IMR-90 (cell line): Measurements from ENCODE around the gene RMND1. TPM values are rescaled to one million over a fixed set of nuclear protein-coding genes. Genes with fewer than 3 reads are reported as not detected.
A peak's percentile ranks its signal among the peaks of the same experiment; 100 is the strongest.

ENCODE experiments used
- ATAC-seq: fragments of 200-7000 bp; cut with Tn5 transposase; 2 replicates; pipeline ENCODE4 v1.9.1; 2020; ENCODE audit warnings: low read depth, mild to moderate bottlenecking, moderate library complexity
- Bru-seq: library from RNA; stranded (reverse); fragments of 400-500 nt; gene quantifications from one replicate; lab custom pipeline; 2021; lab: Mats Ljungman, UMichigan
- BruChase-seq, 2 experiments: library from RNA; stranded (reverse); fragments of 400-500 nt; gene quantifications; one replicate each; lab custom pipeline; 2021; lab: Mats Ljungman, UMichigan
- BruUV-seq: library from RNA; stranded (reverse); fragments of 400-500 nt; replicated peaks from 2 replicates; lab custom pipeline; 2021; lab: Mats Ljungman, UMichigan
- CTCF ChIA-PET: fragments of 300-600 bp; formaldehyde crosslinking; extraction: SDS; loops from one replicate; lab custom pipeline; 2021; ENCODE audit warnings: antibody characterized with exemption; lab: Yijun Ruan, JAX
- POLR2A ChIA-PET: fragments of 300-600 bp; sonication (Branson Sonifier 250); formaldehyde crosslinking; loops from one replicate; lab custom pipeline; 2022; ENCODE audit warnings: antibody characterized with exemption; ENCODE audit not compliant: unreplicated experiment; lab: Charles Lee
- DNase-seq: peaks from one replicate; pipeline ENCODE4 v3.0.0; 2013
- H2AFZ ChIP-seq: replicated peaks from 2 replicates; pipeline ENCODE3; 2013; ENCODE audit warnings: low read length, mild to moderate bottlenecking; ENCODE audit not compliant: poor library complexity
- H2AK5ac ChIP-seq: 2 replicates; pipeline ENCODE4 v1.6.1; 2013; ENCODE audit warnings: low read depth, low read length, inconsistent platforms
- H2AK9ac ChIP-seq: replicated peaks from 2 replicates; pipeline ENCODE3; 2013; ENCODE audit warnings: mild to moderate bottlenecking, low read depth, low read length, moderate library complexity; ENCODE audit not compliant: poor library complexity
- H2BK120ac ChIP-seq: 2 replicates; pipeline ENCODE4 v1.6.1; 2013; ENCODE audit warnings: low read depth, low read length, inconsistent platforms
- H2BK15ac ChIP-seq: 3 replicates; pipeline ENCODE4 v1.6.1; 2013; ENCODE audit warnings: low read depth, low read length, inconsistent platforms
- H2BK20ac ChIP-seq: 2 replicates; pipeline ENCODE4 v1.6.1; 2013; ENCODE audit warnings: low read depth, mild to moderate bottlenecking, inconsistent platforms, low read length, moderate library complexity
- H2BK5ac ChIP-seq: 2 replicates; pipeline ENCODE4 v1.6.1; 2013; ENCODE audit warnings: mild to moderate bottlenecking, low read depth, low read length, inconsistent platforms; ENCODE audit not compliant: poor library complexity, severe bottlenecking
- H3K14ac ChIP-seq: replicated peaks from 2 replicates; pipeline ENCODE4 v1.6.1; 2013; ENCODE audit warnings: low read depth, low read length, inconsistent platforms
- H3K18ac ChIP-seq: 2 replicates; pipeline ENCODE4 v1.6.1; 2013; ENCODE audit warnings: low read depth, low read length, control low read depth
- H3K23ac ChIP-seq: 2 replicates; pipeline ENCODE4 v1.6.1; 2013; ENCODE audit warnings: low read depth, low read length, inconsistent platforms
- H3K27ac ChIP-seq: 2 replicates; pipeline ENCODE4 v1.5.1; 2013; ENCODE audit warnings: mild to moderate bottlenecking, control low read depth, low read length; ENCODE audit not compliant: insufficient read depth
- H3K27me3 ChIP-seq: 2 replicates; pipeline ENCODE4 v1.6.1; 2013; ENCODE audit warnings: low read length; ENCODE audit not compliant: control insufficient read depth, insufficient read depth
- H3K36me3 ChIP-seq: 2 replicates; pipeline ENCODE4 v1.6.1; 2013; ENCODE audit warnings: low read length, mixed read lengths; ENCODE audit not compliant: control insufficient read depth, insufficient read depth
- H3K4ac ChIP-seq: 2 replicates; pipeline ENCODE4 v1.6.1; 2013; ENCODE audit warnings: low read depth, low read length, inconsistent platforms
- H3K4me1 ChIP-seq: 2 replicates; pipeline ENCODE4 v1.6.1; 2013; ENCODE audit warnings: low read length, mixed read lengths; ENCODE audit not compliant: control insufficient read depth, insufficient read depth
- H3K4me2 ChIP-seq: 2 replicates; pipeline ENCODE4 v1.6.1; 2013; ENCODE audit warnings: low read depth, mild to moderate bottlenecking, control low read depth, low read length, moderate library complexity
- H3K4me3 ChIP-seq: 2 replicates; pipeline ENCODE4 v1.5.1; 2013; ENCODE audit warnings: low read depth, mild to moderate bottlenecking, control low read depth, low read length, moderate library complexity; ENCODE audit not compliant: insufficient read depth
- H3K56ac ChIP-seq: 2 replicates; pipeline ENCODE4 v1.6.1; 2013; ENCODE audit warnings: low read length, inconsistent platforms; ENCODE audit not compliant: insufficient read depth; ENCODE audit errors: extremely low read depth
- H3K79me1 ChIP-seq, 2 experiments: 2 replicates each; pipeline ENCODE4 v1.6.1; 2013; ENCODE audit warnings: low read length in 2 of 2, inconsistent platforms in 1 of 2, low read depth in 1 of 2
- H3K9ac ChIP-seq: 2 replicates; pipeline ENCODE4 v1.6.1; 2013; ENCODE audit warnings: low read depth, low read length, control low read depth
- H3K9me1 ChIP-seq: 2 replicates; pipeline ENCODE4 v1.6.1; 2013; ENCODE audit warnings: low read length, inconsistent platforms; ENCODE audit not compliant: insufficient read depth
- H3K9me3 ChIP-seq: 2 replicates; pipeline ENCODE4 v1.6.1; 2013; ENCODE audit warnings: low read length; ENCODE audit not compliant: control insufficient read depth, insufficient read depth
- H4K20me1 ChIP-seq: 2 replicates; pipeline ENCODE4 v1.6.1; 2013; ENCODE audit warnings: low read length, inconsistent platforms; ENCODE audit not compliant: insufficient read depth
- H4K5ac ChIP-seq: 2 replicates; pipeline ENCODE4 v1.6.1; 2013; ENCODE audit warnings: mild to moderate bottlenecking, low read depth, low read length, control low read depth
- H4K8ac ChIP-seq, 2 experiments: 2 replicates each; pipeline ENCODE4 v1.6.1; 2013; ENCODE audit warnings: low read depth in 2 of 2, low read length in 2 of 2, control low read depth in 1 of 2, inconsistent platforms in 1 of 2
- H4K91ac ChIP-seq: 2 replicates; pipeline ENCODE4 v1.6.1; 2013; ENCODE audit warnings: low read depth, low read length, inconsistent platforms; ENCODE audit not compliant: insufficient read depth
- BHLHE40 ChIP-seq: fragments of 150-350 bp; IDR thresholded peaks from 2 replicates; pipeline ENCODE4 v1.6.1; 2016; ENCODE audit warnings: mild to moderate bottlenecking, low read depth, low read length
- CEBPB ChIP-seq: IDR thresholded peaks from 2 replicates; pipeline ENCODE4 v1.6.1; 2012; ENCODE audit warnings: low read depth, low read length, improper control_type of control experiment
- CHD1 ChIP-seq: IDR thresholded peaks from 2 replicates; pipeline ENCODE4 v1.6.1; 2012; ENCODE audit warnings: low read depth, low read length, improper control_type of control experiment
- CTCF ChIP-seq: conservative IDR thresholded peaks from 2 replicates; pipeline ENCODE4 v1.5.1; 2012; ENCODE audit warnings: mild to moderate bottlenecking, low read depth, low read length, improper control_type of control experiment
- FOS ChIP-seq: fragments of 150-350 bp; IDR thresholded peaks from 2 replicates; pipeline ENCODE4 v1.6.1; 2016; ENCODE audit warnings: low read depth, low read length
- MAFK ChIP-seq: IDR thresholded peaks from 2 replicates; pipeline ENCODE4 v1.6.1; 2012; ENCODE audit warnings: low read depth, low read length, improper control_type of control experiment
- MAZ ChIP-seq: IDR thresholded peaks from 2 replicates; pipeline ENCODE4 v1.6.1; 2012; ENCODE audit warnings: low read depth, mild to moderate bottlenecking, low read length, improper control_type of control experiment, moderate library complexity, borderline replicate concordance
- MXI1 ChIP-seq: IDR thresholded peaks from 2 replicates; pipeline ENCODE4 v1.6.1; 2012; ENCODE audit warnings: low read depth, mild to moderate bottlenecking, low read length, moderate library complexity, borderline replicate concordance
- NFE2L2 ChIP-seq: fragments of 150-350 bp; IDR thresholded peaks from 2 replicates; pipeline ENCODE4 v1.6.1; 2016; ENCODE audit warnings: low read depth, mild to moderate bottlenecking, low read length
- POLR2A ChIP-seq: IDR thresholded peaks from 2 replicates; pipeline ENCODE4 v1.6.1; 2012; ENCODE audit warnings: mild to moderate bottlenecking, low read depth, low read length
- RFX5 ChIP-seq: IDR thresholded peaks from 2 replicates; pipeline ENCODE4 v1.8.0; 2012; ENCODE audit warnings: low read depth, mild to moderate bottlenecking, low read length, moderate library complexity
- SMC3 ChIP-seq: fragments of 150-350 bp; IDR thresholded peaks from 2 replicates; pipeline ENCODE4 v1.6.1; 2016; ENCODE audit warnings: low read depth, mild to moderate bottlenecking, antibody characterized with exemption, low read length, moderate library complexity
- USF2 ChIP-seq: fragments of 150-350 bp; IDR thresholded peaks from 2 replicates; pipeline ENCODE4 v1.6.1; 2017; ENCODE audit warnings: mild to moderate bottlenecking, antibody characterized with exemption, low read length, low read depth
- whole genome bisulfite sequencing, 2 experiments: methylation state at CpG; one replicate each; pipeline versions ENCODE4 v1.1.5 to v1.1.7; 2013; ENCODE audit warnings: missing lambda C conversion rate in 2 of 2; ENCODE audit not compliant: insufficient read length in 1 of 2; ENCODE audit errors: extremely low coverage in 2 of 2; 5-methylcytosine and 5-hydroxymethylcytosine counted together
- dilution Hi-C: fragments of 300-500 bp; cut with HindIII; formaldehyde crosslinking; loops from one replicate; pipeline ENCODE4 v1.14.3; 2018; ENCODE audit warnings: low sequenced_read_pairs; ENCODE audit not compliant: unreplicated experiment
- in situ Hi-C: fragments of 300-500 bp; cut with MboI; formaldehyde crosslinking; loops from 3 replicates; pipeline ENCODE4 v1.14.3; 2019; ENCODE audit warnings: low sequenced_read_pairs, inconsistent platforms, mixed read lengths
- intact Hi-C: fragments of 100-400 bp; cut with micrococcal nuclease; formaldehyde crosslinking; loops from 2 replicates; pipeline ENCODE4 v1.10.0; 2022
- long read RNA-seq: library from polyadenylated mRNA; unstranded; transcript quantifications from one replicate; pipeline ENCODE4 v2.0.0, GENCODE V29; 2021; ENCODE audit not compliant: unreplicated experiment
- polyA plus RNA-seq, 3 experiments: library from polyadenylated mRNA; depleted of rRNA; stranded (reverse); fragments of >200 nt; gene quantifications; 2 replicates each; pipeline ENCODE4 v1.2.3, GENCODE V29; 2012; ENCODE audit warnings: low replicate concordance in 1 of 3
- total RNA-seq: library from RNA; depleted of rRNA; stranded (reverse); fragments of >200 nt; gene quantifications from 2 replicates; pipeline ENCODE4 v1.2.3, GENCODE V29; 2012; rRNA removed

The RMND1 gene
- total RNA-seq (24.6 and 32.8 TPM in 2 replicates), polyA plus RNA-seq (2012; rRNA removed) (10.6 and 13.1 TPM in 2 replicates), Bru-seq, nascent RNA (percentile 78 among the genes with signal in this experiment), BruChase-seq, experiment 1, labeled RNA remaining after a 6-hour chase (percentile 68 among the genes with signal in this experiment), BruChase-seq, experiment 2, labeled RNA remaining after a 2-hour chase (percentile 56 among the genes with signal in this experiment)
- 2.7 and 4.7 TPM in 2 replicates for polyA plus RNA-seq (2012; cell fraction: cytosol; rRNA removed)
- polyA plus RNA-seq (2012; cell fraction: nucleus; rRNA removed; ENCODE audit: low replicate concordance), result 1.6 and 11.1 TPM in 2 replicates
- long read RNA-seq, transcript RMND1-203 (12 exons, 2,003 nt), result major isoform, 25 of 32 reads
- long read RNA-seq, partial matches to known transcripts, result 4 of 32 reads
- long read RNA-seq, other reads (novel, unspliced or antisense), result 2 of 32 reads

GRCh38 chr6:151451950-151452749, at the start of gene RMND1:
TSS of gene RMND1 (minus strand) at chr6:151452126. CDS start at chr6:151445811, 6,315 bp downstream.
- intact Hi-C loops (loop anchor here (2.0 kb wide), 1 partner anchor 645 kb away; no protein-coding TSS in a partner anchor), dilution Hi-C loops (no loop called here), in situ Hi-C loops (no loop called here)
- peak; percentile 100 for DNase-seq
- ATAC-seq, result peak; percentile 98
- Histone ChIP-seq H2AK9ac (peak within 1 kb of the TSS; percentile 92), H2AFZ (peak within 1 kb of the TSS; percentile 93), H3K27ac (peak within 1 kb of the TSS; percentile 84), H3K9me1 (no peaks in the 10 kb centered on the region; the same call in none of the 2 replicates), H2BK5ac (peak within 1 kb of the TSS; percentile 72), H4K8ac (peak within 1 kb of the TSS; percentile 32 to 81), H3K56ac (peak within 1 kb of the TSS; percentile 82), H3K9me3 (no peaks in the 10 kb centered on the region), H3K4me3 (peak within 1 kb of the TSS; percentile 84), H3K9ac (peak within 1 kb of the TSS; percentile 86), H3K4me2 (peak within 1 kb of the TSS; percentile 91), H2BK120ac (0 out of 2 replicates have a peak within 1 kb of the TSS, but pooled peaks have one; percentile 38), H3K4me1 (0 out of 2 replicates have a peak, but pooled peaks cover 2% of the 10 kb centered on the region), H3K36me3 (no peaks in the 10 kb centered on the region; the same call in 1 of the 2 replicates), H3K27me3 (no peaks in the 10 kb centered on the region), H3K23ac (peak within 1 kb of the TSS; percentile 90), H4K20me1 (no peaks in the 10 kb centered on the region; the same call in 1 of the 2 replicates), H4K91ac (peak within 1 kb of the TSS; percentile 80), H3K79me1 (peaks cover 18 to 36% of the 10 kb centered on the region in 2 experiments), H3K4ac (peak within 1 kb of the TSS; percentile 84), H3K14ac (peak within 1 kb of the TSS; percentile 78), H2AK5ac (peak within 1 kb of the TSS; percentile 73), H4K5ac (peak within 1 kb of the TSS; percentile 41), H3K18ac (peak within 1 kb of the TSS; percentile 26), H2BK15ac (peak within 1 kb of the TSS; percentile 19; the same call in 1 of the 3 replicates), H2BK20ac (no peak within 1 kb of the TSS)
- BruUV-seq, result no TSS peak
- POLR2A ChIA-PET, result interaction anchor here (0.6 kb wide), 1 partner anchor 122 kb away, joined by 4 read pairs; no protein-coding TSS in a partner anchor
- 0% methylated on average over 33 of the region's 74 CpGs; no CpG with 5 or more reads in 1 of the 2 experiments for WGBS, 2 experiments
- TF ChIP-seq FOS, result no peak; the same call in 1 of the 2 replicates
- TF ChIP-seq RFX5, result no peak
- no peak for TF ChIP-seq CEBPB
- peak; percentile 87 for TF ChIP-seq BHLHE40
- no peak for TF ChIP-seq CHD1
- no peak for TF ChIP-seq NFE2L2
- peak; percentile 98 for TF ChIP-seq MXI1
- peak; percentile 86 for TF ChIP-seq POLR2A
- peak; percentile 83 for TF ChIP-seq MAZ
- no peak for TF ChIP-seq MAFK
- peak; percentile 100 for TF ChIP-seq USF2
- no peak for TF ChIP-seq SMC3
- no peak for TF ChIP-seq CTCF
- CTCF ChIA-PET, result interaction anchor here (0.6 kb wide), 1 partner anchor 21 kb away, joined by 3 read pairs; no protein-coding TSS in a partner anchor
